Measurements from ENCODE around the gene SPOCK3. TPM values are rescaled to one million over a fixed set of nuclear protein-coding genes. Genes with fewer than 3 reads are reported as not detected.
A peak's percentile ranks its signal among the peaks of the same experiment; 100 is the strongest.

The SPOCK3 gene
- total and polyA plus RNA-seq, 2 donors (not counting 3 experiments of a cell fraction or from before 2014, with no cell fraction given): 0.10 TPM; not detected in 1

DNA sequence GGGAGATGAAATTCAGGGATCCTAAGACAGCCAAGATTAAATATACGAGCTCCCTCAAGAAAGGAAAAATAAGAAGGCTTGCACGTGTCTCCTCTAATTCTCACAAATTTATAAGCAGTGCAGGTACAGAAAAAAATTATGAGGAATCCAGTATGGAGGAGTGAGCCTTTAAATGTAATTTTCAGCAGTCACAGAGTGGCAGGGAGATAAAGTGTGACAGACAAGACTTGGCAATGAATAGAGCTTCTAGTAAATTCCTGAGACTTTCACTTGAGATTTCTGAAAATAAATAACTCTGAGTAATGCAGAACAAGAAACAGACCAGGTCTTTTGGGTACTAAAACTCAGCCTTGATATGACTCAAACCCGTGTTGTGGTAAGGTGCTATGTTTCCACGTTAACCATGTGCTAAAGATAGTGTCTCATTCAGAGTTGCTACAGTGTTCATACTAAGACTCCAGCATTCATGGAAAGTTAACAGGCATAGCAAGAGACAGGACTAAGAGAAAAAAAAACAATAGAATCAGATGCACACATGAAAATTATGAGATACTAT lies 119.8 kb downstream of the SPOCK3 start:
- no peak overlapping the region for H3K27ac ChIP-seq (ENCODE audit: insufficient read depth, low read depth, low read length)
- TF ChIP-seq, protein P1, sequence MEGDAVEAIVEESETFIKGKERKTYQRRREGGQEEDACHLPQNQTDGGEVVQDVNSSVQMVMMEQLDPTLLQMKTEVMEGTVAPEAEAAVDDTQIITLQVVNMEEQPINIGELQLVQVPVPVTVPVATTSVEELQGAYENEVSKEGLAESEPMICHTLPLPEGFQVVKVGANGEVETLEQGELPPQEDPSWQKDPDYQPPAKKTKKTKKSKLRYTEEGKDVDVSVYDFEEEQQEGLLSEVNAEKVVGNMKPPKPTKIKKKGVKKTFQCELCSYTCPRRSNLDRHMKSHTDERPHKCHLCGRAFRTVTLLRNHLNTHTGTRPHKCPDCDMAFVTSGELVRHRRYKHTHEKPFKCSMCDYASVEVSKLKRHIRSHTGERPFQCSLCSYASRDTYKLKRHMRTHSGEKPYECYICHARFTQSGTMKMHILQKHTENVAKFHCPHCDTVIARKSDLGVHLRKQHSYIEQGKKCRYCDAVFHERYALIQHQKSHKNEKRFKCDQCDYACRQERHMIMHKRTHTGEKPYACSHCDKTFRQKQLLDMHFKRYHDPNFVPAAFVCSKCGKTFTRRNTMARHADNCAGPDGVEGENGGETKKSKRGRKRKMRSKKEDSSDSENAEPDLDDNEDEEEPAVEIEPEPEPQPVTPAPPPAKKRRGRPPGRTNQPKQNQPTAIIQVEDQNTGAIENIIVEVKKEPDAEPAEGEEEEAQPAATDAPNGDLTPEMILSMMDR (IDR thresholded peaks at IDR 0.05; ENCODE audit: extremely low read depth in 1 of 2, insufficient read depth in 1 of 2, low read depth in 1 of 2, low read length in 2 of 2): no peak
- TF ChIP-seq, protein P2, sequence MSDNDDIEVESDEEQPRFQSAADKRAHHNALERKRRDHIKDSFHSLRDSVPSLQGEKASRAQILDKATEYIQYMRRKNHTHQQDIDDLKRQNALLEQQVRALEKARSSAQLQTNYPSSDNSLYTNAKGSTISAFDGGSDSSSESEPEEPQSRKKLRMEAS (IDR thresholded peaks at IDR 0.05; ENCODE audit: insufficient read depth, insufficient read length): no peak
- TF ChIP-seq JUN (IDR thresholded peaks at IDR 0.05; ENCODE audit: borderline replicate concordance, insufficient read depth, insufficient read length, low read depth) (no peak), FOS (IDR thresholded peaks at IDR 0.05; ENCODE audit: borderline replicate concordance, insufficient read depth, low read length) (no peak), POLR2A (IDR thresholded peaks at IDR 0.05; ENCODE audit: low read depth, low read length) (no peak), POLR2AphosphoS5 (IDR thresholded peaks at IDR 0.05; ENCODE audit: insufficient read depth, low read depth, low read length) (no peak), EZH2 (IDR thresholded peaks at IDR 0.05; ENCODE audit: borderline replicate concordance, low read depth, low read length, severe bottlenecking) (no peak), MYC (IDR thresholded peaks at IDR 0.05; ENCODE audit: low read depth, low read length) (no peak), GATA2 (IDR thresholded peaks at IDR 0.05; ENCODE audit: insufficient read depth, insufficient read length, low read depth, low read length) (no peak)
- intact Hi-C loops (cut with micrococcal nuclease) (no loop called here), dilution Hi-C loops (cut with MboI; ENCODE audit: extremely low pct_ligation_motif_present, low sequenced_read_pairs) (no loop called here)
- no peak for DNase-seq (ENCODE audit: low read depth, low spot score)
- no peak overlapping the region for H2AFZ ChIP-seq (ENCODE audit: low read depth, low read length)
- H3K9ac ChIP-seq (replicated peaks; ENCODE audit: extremely low read depth, insufficient read depth, low read length): no peak overlapping the region
- peak; percentile 26 for FAIRE-seq
- no peaks in the 10 kb centered on the region for H3K9me1 ChIP-seq (replicated peaks; ENCODE audit: control insufficient read depth, extremely low read depth, insufficient read depth, low read length)
- no peaks in the 10 kb centered on the region for H3K79me2 ChIP-seq (ENCODE audit: control insufficient read depth, insufficient read depth, low read length)
- H3K4me1 ChIP-seq (ENCODE audit: control insufficient read depth, extremely low read depth, insufficient read depth, low read length): no peaks in the 10 kb centered on the region
- H3K4me3 ChIP-seq (replicated peaks in 1 of 3; ENCODE audit: insufficient read depth in 1 of 3, low read depth in 1 of 3, low read length in 3 of 3): no peak overlapping the region
- no peaks in the 10 kb centered on the region for H3K36me3 ChIP-seq (ENCODE audit: control insufficient read depth in 2 of 2, extremely low read depth in 1 of 2, insufficient read depth in 2 of 2, low read length in 2 of 2)
- CTCF ChIA-PET: no interaction called here
- no peaks in the 10 kb centered on the region for H3K9me3 ChIP-seq (replicated peaks; ENCODE audit: control insufficient read depth, insufficient read depth, low read length)
- POLR2A ChIA-PET: no interaction called here
- H4K20me1 ChIP-seq (replicated peaks; ENCODE audit: control insufficient read depth, extremely low read depth, insufficient read depth, low read length): no peaks in the 10 kb centered on the region
- H3K4me2 ChIP-seq (ENCODE audit: insufficient read depth, low read length): no peak overlapping the region
- no peaks in the 10 kb centered on the region for H3K27me3 ChIP-seq (ENCODE audit: control insufficient read depth in 2 of 2, insufficient read depth in 2 of 2, low read length in 2 of 2)
- BruUV-seq (replicated peaks): no TSS peak
